OCI-LY1 (cell line): ENCODE measurements around the gene TTC33.

Experiments used
- CTCF ChIP-seq: fragments of 200-600 bp; sonication (generic), shearing (Covaris generic); IDR thresholded peaks from 2 replicates; pipeline ENCODE4 v1.5.1; 2017; ENCODE audit warnings: mild to moderate bottlenecking, antibody characterized with exemption, low read length, moderate library complexity, mixed read lengths
- EZH2 ChIP-seq: fragments of 200-600 bp; sonication (generic), shearing (Covaris generic); IDR thresholded peaks from 2 replicates; pipeline ENCODE4 v1.8.0; 2017; ENCODE audit warnings: borderline replicate concordance, mixed run types, mild to moderate bottlenecking, antibody characterized with exemption, low read length, moderate library complexity, mixed read lengths

DNA sequence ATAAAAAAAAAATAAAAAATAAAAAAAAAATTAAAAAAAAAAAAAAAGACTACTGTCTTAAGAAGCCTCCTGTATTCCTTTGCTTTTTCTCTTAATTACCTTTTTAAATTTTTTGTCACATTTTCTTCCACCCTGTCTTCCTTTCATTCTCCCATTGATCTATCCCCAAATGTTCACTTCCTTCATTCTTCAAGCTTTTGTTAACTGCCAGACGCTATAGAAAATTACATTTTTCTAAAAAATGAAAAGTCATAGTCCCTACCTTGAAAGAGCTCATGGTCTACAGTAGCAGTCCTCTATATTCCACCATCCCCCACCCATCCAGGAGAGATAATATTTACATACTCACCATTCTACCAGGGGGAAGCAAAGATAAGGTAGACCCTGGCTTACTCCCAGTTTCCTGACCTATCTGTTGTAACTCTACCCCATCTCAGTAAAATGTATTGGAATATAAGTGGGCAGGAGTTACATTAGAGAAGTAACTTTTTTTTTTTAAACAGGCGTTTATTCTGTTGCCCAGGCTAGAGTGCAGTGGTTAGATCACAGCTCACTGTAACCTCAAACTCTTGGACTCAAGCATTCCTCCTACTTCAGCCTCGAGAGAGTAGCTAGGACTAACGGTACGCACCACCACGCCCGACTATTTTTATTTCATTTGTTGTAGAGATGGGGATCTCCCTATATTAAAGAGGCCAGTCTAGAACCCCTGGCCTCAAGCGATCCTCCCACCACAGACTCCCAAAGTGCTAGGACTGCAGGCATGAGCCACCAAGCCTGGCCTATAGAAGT is 46.2 kb upstream of the TTC33 start:
- no peak for TF ChIP-seq EZH2
- TF ChIP-seq CTCF = no peak
